NOMO-1 (cell line): ENCODE results near the gene VAV3.

Experiments used
- DNase-seq, 2 experiments: peaks; one replicate each; lab custom pipeline; 2025; ENCODE audit not compliant: unreplicated experiment in 2 of 2; lab: John Stamatoyannopoulos, UW

The VAV3 gene

DNA sequence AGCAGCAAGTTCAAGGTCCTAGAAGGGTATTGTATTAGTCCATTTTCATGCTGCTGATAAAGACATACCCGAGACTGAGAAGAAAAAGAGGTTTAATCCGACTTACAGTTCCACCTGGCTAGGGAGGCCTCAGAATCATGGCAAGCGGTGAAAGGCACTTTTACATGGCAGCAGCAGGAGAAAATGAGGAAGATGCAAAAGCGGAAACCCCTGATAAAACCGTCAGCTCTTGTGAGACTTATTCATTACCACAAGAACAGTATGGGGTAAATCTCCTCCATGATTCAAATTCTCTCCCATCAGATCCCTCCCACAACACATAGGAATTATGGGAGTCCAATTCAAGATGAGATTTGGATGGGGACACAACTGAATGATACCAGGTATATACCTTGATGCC lies 414.6 kb downstream of the VAV3 start:
- DNase-seq: peak; percentile 29 to 38

DNA sequence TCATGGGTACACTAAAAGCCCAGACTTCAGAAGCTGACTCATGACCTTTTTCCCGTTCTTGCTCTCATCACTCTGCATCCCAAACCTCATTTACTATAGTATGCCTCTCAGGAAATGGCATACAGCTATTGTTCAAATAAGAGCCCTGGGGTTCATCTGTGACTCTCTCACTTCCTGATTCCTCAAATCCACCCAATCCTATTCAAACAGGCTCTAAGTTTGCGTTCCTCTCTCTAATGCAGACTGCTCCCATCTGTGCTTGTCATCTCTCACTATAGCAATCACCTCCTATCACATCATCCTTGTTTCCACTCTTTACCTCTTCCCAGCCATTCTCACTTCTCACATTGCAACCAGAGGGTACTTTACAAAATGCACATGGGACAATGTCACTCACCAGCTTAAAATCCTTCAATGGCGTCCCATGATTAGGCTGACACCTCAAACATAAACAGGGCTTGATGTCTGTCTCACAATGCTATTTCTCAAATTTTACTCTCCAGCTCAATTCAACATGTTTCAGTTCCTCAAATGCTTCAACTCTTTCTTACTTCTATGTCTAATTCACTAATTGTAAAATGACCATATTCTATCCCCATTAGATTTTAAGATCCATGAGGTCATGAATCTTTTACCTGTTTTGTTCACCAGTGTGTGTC lies 415.7 kb downstream of the VAV3 start:
- DNase-seq: peak; percentile 20 to 57

DNA sequence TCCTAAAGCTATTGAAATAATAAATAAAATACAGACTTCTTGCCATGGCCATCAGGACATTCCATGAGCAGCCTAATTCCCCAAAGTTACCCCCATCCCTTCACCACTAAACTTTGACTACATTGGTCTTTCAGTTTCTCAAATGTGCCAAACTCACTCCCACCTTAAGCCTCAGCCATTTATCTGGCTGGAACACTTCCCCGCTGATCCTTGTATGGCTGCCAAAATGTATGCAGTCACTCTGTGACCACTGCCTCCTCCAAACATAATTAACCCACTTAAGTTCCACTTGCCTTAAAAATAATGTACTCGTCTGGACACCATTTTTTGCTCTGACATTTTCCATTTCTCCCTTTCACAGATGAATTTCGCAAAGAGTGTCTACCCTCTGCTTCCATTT lies 416.7 kb downstream of the VAV3 start:
- DNase-seq: no peak

DNA sequence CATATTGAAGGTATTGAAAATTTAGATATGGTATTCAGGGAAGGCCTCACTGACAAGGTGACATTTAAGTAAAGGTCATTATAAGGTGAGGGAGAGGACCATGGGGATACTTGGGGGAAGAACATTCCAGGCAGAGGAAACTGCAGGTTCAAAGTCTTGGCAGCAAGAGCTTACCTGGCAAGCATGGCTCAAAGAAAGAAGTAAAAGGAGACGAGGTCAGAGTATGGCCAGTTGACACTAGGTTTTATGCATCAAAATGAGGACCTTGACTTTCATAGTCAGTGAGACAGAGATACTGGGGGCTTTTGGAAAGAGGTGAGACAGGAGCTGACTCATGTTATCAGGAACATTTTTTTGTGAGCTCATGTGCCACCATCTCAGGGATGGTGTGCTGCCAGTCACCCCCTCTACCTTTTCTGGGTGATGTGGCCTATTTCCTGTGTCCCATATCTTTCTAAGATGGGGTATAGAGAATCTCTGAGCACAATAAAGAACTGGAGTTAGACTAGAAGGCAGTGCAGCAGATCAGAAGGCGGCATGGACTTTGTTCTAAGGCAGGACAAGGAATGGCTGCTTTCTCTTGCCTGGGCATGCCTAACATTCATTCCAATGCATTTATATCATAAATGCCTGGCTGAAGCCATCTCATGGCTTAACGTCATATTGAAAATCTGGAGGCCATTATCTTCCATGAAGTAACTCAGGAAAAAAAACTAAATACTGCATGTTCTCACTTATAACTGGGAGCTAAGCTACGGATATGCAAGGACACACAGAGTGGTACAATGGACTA lies 417.4 kb downstream of the VAV3 start:
- DNase-seq: no peak

DNA sequence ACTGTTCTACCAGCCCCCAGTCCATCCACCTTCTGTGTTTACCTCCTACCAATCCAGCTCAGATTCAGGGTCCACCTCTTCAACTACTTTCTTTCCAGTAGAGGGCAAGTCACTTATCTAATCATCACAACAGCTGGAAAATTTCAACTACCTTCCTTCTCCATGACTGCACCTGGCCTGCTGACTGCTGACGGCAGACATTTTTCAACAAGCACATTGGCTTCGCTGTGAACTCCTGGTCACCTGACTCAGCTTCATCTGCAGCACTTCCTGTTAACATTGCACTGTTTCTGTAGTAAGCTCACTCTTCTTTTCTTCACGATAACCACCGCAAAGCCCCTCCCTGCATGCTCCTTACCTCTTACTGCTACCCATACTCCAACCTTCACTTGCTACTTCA lies 418.4 kb downstream of the VAV3 start:
- no peak for DNase-seq

DNA sequence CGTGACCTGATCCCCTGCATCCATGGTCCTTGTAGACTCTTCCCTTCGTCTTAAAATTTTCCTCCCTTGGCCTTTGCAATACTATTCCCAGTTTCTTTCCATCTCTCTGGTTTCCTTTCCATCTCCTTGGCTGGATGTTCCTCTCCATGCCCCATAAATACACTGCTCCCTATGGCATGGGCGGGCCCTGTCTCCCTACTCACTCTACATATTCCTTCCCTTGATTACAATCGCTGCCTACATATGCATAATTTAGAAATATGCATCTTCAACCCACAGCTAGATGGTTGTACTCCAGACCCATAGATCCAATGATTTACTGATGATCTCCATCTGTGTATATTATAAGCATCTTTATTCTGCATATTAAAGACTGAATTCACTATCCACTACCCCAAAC lies 419.1 kb downstream of the VAV3 start:
- no peak for DNase-seq

DNA sequence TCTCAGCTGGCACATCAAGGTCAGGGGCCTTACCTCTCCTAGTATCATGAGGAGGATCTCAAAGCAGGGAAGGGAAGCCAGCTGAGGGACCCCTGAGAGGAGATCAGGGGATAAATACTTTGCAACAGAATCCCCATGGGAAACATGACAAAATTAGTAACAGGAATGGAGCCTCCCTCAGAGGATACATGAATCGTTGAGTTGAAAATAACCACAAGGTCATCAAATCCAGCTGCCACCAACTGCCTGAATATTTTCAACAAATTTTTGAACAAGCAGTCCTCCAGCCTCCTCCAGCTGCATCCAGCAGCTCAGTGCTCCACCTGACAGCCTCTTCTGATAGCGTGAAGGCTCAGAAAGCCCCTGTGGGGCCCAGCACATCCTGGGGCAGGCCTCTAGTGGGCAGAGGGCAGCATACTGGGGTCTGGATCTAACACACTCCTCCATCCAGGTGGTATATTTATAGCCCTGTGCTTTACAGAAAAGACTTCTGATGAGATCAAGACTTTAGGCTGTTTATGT lies 419.9 kb downstream of the VAV3 start:
- no peak for DNase-seq

DNA sequence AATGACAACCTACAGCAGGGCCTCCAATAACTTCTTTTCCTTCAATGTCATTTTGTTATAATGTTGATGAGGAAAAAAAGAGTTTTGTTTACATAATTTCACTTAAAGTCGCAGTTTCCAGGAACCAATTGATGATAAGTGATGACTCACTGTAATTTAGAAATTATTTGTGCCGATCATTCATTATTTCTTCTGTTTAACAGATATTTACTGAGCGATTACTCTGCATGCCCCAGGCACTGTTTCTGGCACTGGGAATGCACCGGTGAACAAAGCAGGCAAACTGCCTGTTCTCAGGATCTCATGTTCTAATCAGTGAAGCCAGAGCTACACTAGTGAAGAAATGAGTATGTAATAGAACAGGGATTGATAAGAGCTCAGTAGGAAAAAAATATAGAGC lies 420.7 kb downstream of the VAV3 start:
- DNase-seq: no peak

DNA sequence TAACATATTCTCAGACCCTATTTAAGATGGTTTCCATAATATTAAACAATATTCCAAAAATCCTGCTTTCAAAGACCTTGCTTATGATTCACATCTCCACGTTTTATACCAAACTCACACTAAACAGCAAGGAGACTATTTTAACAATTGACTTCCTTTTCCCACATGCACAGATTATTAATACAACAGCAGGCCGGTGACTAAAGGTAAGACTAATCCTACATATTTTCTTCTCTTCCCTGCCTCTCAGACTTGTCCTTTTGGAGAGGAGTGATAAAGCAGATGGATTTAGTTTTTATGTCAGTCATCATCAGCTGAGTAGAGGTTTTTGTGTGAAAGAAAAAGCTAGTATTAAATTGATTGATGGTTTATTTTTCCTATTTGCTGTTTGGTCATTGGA lies 423.6 kb downstream of the VAV3 start:
- DNase-seq: no peak

DNA sequence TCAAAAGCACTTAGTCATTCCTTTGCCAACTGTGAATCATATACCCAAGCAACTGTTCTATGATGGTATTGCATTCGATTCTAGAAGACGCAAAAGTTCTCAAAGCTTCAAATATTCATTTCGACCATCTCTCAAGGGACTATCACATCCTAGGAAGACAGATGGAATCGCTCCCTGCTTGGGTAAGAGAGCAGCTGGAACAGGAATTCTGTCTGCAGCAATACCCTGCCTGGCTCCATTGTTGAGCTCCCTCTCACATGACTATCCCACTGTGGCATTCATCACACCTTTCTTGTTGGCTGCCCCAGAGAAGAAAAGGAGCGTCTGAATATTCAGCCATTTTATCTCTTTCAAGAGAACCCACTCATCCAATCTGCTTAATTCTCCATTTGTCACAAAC lies 426.5 kb downstream of the VAV3 start:
- no peak for DNase-seq

DNA sequence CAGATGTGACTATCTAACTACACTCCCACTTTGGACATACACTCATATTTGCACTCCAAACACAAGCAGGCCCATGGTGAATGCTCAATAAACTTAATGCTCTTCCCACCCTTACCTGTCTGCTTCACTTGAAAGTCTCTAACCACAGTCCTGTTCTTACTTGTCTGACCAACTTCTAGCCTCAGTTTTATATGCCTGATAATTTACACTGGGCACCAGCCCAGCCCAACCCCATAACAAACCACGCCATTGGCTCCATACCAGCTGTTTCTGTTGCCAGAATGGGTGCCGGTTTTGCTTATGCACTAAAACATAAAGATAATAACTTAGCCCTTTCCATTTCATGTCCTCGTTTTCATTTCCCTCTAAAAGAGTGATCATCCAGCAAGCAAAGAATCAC lies 428.7 kb downstream of the VAV3 start:
- DNase-seq: no peak

DNA sequence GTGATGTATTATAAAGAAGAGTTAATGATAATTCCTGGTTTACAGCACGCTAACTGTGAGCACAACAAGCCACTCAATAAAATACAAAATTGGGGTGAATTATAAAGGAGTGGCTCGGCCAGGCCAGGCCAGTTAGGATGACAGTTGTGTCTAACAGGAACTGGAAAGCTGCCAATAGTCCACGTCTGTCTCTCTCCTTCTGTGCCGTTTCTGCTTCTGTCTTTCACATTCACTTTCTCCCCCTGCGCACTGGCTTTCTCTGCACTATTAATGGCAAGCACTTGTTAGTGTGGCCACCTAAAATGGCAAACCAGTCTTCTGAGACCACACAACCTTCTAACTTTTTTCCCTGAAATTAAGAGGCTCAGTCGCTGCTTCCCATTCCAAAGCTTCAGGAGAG lies 429.9 kb downstream of the VAV3 start:
- DNase-seq: peak; percentile 16 to 45

DNA sequence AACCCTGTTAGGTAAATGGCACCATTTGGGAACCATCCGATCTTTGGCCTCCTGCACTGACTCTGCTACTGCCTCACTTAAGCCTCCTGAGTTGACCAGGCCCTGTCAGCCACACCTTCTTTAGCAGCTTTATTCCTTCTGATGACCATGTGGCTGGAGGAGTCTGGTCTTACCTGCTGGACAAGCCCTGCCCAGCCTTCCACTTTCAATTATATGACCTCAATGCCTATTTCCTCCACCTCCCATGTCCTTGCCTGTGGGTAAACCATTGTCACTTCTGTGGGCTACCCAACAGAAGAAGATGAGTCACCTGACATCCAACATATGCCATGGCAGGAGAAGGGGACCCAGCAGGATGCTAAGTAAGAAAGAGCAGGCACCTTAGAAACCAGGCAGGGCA lies 430.3 kb downstream of the VAV3 start:
- DNase-seq: no peak

DNA sequence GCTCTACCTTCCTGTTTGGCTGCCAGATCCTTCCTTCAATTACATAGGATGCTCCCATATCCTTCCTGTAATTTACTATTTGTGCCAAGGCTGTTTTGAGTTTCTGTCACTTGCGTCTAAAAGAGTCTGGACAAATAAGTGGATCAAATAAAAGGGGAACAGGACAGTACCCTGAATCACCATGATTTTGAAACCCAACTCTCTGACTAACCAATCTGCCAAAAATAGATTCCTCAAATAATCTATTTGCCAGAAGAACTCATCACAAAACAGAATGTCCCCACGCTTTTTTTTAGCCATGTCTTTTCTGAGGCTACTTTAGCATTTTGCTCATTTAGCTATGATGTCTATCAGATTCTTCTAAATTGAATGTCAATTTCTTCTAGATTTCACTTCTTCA lies 431.5 kb downstream of the VAV3 start:
- peak; percentile 6 to 81 for DNase-seq

DNA sequence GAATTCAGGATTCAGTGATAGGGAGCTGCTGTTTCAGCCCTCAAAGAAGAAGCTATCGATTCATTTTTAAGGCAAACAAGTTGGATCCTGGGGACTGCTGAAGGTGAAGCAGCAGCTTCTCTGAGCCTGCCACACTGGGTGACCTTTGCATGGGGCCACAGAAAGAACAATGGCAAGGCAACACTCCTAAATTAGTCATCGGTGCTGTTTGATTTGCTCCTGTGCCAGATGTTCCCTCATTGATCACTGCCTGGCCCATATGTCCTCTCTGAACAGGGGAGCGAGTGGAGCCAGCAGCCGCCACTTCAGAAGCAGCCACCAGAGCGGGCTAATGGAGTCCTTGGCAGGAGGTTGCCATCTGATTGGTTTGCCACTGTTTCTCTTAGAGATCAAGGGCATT lies 432.7 kb downstream of the VAV3 start:
- no peak for DNase-seq

DNA sequence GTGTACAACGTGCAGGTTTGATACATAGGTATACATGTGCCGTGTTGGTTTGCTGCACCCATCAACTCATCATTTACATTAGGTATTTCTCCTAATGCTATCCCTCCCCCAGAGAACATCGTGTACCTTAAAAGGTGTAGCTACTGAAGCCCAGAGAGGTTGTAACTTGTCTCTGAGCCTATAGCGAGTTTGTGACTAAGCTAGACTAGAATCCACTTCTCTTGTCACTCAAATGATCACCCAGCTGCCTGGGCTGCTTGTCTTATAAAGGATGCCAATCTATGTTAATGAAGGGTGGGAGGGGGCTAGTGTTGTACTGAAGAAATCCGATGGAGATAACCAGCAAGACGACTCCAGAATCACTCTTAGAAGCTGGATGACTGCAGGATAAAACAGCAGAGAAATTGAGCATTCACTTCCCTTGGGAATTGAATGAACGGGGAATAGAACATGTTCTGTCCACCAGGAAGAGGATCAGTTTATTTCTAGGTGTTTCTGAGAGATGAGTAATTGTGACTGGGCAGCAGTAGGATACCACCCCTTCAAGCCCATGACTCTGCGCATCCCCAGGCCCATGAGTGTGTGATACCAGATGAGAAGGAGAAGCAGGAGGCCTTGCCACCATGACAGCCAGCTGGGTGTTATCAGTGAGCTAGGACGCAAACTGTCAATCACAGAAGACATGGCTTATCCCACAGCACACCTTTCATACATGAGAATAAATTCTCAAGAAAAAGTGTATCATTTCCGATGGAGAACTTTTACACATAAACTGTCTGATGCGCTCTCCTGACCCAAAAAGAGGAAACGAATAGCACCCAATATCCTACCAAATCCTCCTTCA lies 433.7 kb downstream of the VAV3 start:
- DNase-seq: no peak

DNA sequence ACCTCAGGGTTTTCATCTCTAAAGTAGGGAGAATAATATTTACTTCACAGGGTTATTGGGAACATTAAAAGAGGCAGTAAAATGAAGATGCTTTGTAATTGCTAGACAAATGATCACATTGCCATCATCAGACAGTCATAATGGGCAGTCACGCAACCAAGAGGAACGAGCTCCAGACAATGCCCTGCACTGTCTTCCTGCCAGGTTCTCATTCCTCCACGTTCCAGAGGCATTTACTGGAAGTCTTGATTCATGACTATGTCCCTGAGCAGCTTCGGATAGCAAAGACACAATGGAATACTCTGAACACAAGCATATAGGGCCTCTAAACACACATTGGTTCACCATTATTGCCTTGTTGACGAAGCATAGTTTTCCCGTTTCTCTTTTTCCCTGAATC lies 434.4 kb downstream of the VAV3 start:
- DNase-seq: no peak

DNA sequence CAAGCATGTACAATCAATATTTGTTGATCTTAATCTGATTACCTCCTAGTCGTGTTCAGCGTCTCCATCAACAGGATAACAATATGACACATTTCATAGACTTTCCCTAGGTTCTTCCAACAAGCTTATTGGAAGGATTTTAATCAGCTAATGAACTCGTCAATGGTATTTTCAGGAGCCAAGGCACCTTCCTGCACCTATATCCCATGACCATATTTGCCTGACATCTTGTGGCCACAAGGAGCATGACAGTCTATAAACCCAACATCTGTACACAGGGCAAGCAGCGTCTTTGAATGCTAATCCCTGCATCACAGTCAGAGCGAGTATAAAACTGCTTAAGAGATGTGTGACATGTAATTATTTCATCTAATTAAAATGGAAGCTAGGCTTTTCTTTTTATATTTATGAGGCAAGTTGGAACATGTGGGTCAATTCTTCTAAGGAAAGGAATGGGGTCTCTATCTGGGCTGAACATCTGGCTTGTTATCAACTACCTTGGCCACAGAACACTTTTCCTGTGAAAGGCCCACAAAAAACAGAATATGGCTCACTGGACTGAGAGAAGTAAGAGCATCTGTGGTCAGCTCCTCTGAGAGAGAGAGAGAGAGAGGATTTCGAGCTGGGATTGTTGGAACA lies 435.4 kb downstream of the VAV3 start:
- peak; percentile 28 to 57 for DNase-seq

DNA sequence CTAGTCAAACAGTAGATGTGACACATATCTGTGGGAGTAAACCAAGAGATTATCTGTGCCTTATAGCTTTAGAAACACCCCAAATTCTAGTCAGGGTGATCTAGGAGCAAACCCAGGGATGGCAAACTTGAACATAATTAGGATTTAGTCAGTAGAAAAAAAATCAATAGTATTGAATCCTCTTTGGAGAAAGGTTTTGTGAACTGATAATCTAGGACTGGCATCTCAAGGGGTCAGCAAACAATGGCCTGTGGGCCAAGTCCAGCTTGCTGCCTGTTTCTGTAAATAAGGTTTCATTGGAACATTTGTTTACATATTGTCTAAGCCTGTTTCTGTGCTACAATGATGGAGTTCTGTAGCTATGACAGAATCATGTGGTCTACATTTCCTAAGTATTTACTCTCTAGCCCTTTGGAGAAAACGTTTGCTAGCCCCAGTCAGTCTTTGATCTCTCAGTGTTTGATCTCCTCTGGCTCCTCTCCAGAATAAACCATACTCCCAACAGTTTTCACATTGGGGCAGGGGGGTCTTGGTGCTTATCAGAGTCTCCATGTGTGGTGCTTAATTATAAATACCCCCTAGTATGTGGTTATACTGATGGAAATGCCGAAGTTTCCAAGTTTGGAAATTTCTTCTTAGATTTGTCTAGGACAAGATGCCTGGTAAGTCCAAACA lies 438.3 kb downstream of the VAV3 start:
- no peak for DNase-seq

DNA sequence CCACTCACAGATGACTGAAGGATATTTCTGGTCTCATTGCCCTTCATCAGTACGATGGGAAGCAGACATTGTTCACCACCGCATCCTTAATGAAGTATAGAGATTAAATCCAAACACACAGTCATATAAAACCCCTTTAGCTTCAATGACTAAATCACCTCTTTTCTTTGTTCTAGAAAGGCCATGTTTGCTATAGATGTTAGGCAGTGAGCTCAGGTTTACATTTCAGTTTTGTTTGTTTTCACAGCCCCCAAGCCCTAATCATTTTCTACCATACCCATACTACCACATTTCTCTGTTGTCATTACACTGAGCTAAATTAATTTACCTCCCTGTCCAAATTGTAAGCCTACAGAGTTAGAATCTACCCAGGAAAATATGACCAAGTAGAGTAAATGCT lies 439.0 kb downstream of the VAV3 start:
- no peak for DNase-seq
